K562 (cell line): ENCODE measurements around the gene MYO1E. TPM values are rescaled to one million over a fixed set of nuclear protein-coding genes. Genes with fewer than 3 reads are reported as not detected.

ENCODE experiments used
- ATAC-seq: fragments of 200-7000 bp; cut with Tn5 transposase; 3 replicates; pipeline ENCODE4 v1.9.1; 2020; ENCODE audit warnings: moderate library complexity
- BruUV-seq: library from RNA; stranded (reverse); fragments of 400-500 nt; replicated peaks from 2 replicates; lab custom pipeline; 2021; lab: Mats Ljungman, UMichigan
- CTCF ChIA-PET: fragments of 300-600 bp; formaldehyde crosslinking; extraction: SDS; loops from one replicate; lab custom pipeline; 2021; ENCODE audit warnings: low intra/inter-chr PET ratio; lab: Yijun Ruan, JAX
- POLR2A ChIA-PET: fragments of 300-600, 350-650 bp; sonication (Branson Sonifier 250); formaldehyde crosslinking; extraction: SDS; loops from one replicate; lab custom pipeline; 2021; ENCODE audit warnings: antibody characterized with exemption, inconsistent platforms; lab: Yijun Ruan, JAX
- DNase-seq, 4 experiments: peaks; one replicate each; pipeline versions ENCODE4 v3.0.0 to v3.0.0-alpha.2; 2011 to 2018; ENCODE audit warnings: low spot score in 3 of 4, mixed read lengths in 3 of 4; ENCODE audit errors: extremely low read depth in 1 of 4
- FAIRE-seq: peaks from 2 replicates; lab custom pipeline; 2011; peaks lifted over from hg19 to GRCh38; lab: Jason Lieb, UNC
- H2AFZ ChIP-seq: 2 replicates; pipeline ENCODE4 v1.6.0; 2011; ENCODE audit warnings: low read depth, low read length, control low read depth, inconsistent platforms
- H3K27ac ChIP-seq: fragments of 200-600 bp; 3 replicates; pipeline ENCODE4 v1.8.0; 2011; ENCODE audit warnings: low read depth, mild to moderate bottlenecking, control low read depth, inconsistent platforms, low read length, moderate library complexity, mixed read lengths; ENCODE audit errors: extremely low read depth
- H3K27me3 ChIP-seq, 2 experiments: fragments of 300-600 bp in 1 of 2; 2 replicates in 1 of 2; 3 replicates in 1 of 2; pipeline versions ENCODE4 v1.6.0 to v1.8.0; 2011; ENCODE audit warnings: inconsistent platforms in 2 of 2, low read length in 2 of 2, mild to moderate bottlenecking in 1 of 2, mixed read lengths in 1 of 2, moderate library complexity in 1 of 2; ENCODE audit not compliant: control insufficient read depth in 2 of 2, insufficient read depth in 2 of 2
- H3K36me3 ChIP-seq: fragments of 300-600 bp; 3 replicates; pipeline ENCODE4 v1.8.0; 2011; ENCODE audit warnings: mild to moderate bottlenecking, low read length, inconsistent platforms; ENCODE audit not compliant: control insufficient read depth, insufficient read depth
- H3K4me1 ChIP-seq, 2 experiments: fragments of 200-600 bp in 1 of 2; replicated peaks in 1 of 2; 2 replicates in 1 of 2; 3 replicates in 1 of 2; pipeline versions ENCODE4 v1.5.1 to v1.8.0; 2011; ENCODE audit warnings: inconsistent platforms in 2 of 2, low read length in 2 of 2, mild to moderate bottlenecking in 1 of 2, mixed read lengths in 1 of 2, moderate library complexity in 1 of 2; ENCODE audit not compliant: control insufficient read depth in 2 of 2, insufficient read depth in 2 of 2
- H3K4me2 ChIP-seq: 2 replicates; pipeline ENCODE4 v1.6.1; 2011; ENCODE audit warnings: low read length, control low read depth, inconsistent platforms, mixed read lengths; ENCODE audit not compliant: insufficient read depth
- H3K4me3 ChIP-seq: fragments of 200-600 bp; sonication (generic), shearing (Covaris generic); 2 replicates; pipeline ENCODE4 v1.5.1; 2016; ENCODE audit warnings: control low read depth, inconsistent platforms
- H3K79me2 ChIP-seq: fragments of 200-600 bp; 3 replicates; pipeline ENCODE4 v1.8.0; 2011; ENCODE audit warnings: low read length, inconsistent platforms; ENCODE audit not compliant: control insufficient read depth, insufficient read depth
- H3K9ac ChIP-seq, 2 experiments: 2 replicates each; pipeline versions ENCODE4 v1.6.0 to v1.6.1; 2011; ENCODE audit warnings: low read depth in 2 of 2, low read length in 2 of 2, control low read depth in 1 of 2, inconsistent platforms in 1 of 2, mild to moderate bottlenecking in 1 of 2, mixed read lengths in 1 of 2; ENCODE audit not compliant: insufficient read depth in 1 of 2
- H3K9me1 ChIP-seq: one replicate; pipeline ENCODE4 v1.6.0; 2011; ENCODE audit warnings: inconsistent platforms, mild to moderate bottlenecking, low read length, moderate library complexity; ENCODE audit not compliant: control insufficient read depth, insufficient read depth
- H3K9me3 ChIP-seq: replicated peaks from 2 replicates; pipeline ENCODE4 v1.5.1; 2011; ENCODE audit warnings: low read depth, low read length, inconsistent platforms; ENCODE audit not compliant: control insufficient read depth, insufficient read depth
- H4K20me1 ChIP-seq: replicated peaks from 2 replicates; pipeline ENCODE4 v1.6.1; 2011; ENCODE audit warnings: low read length, inconsistent platforms, mixed read lengths; ENCODE audit not compliant: control insufficient read depth, insufficient read depth
- ARID2 ChIP-seq: fragments of 450-650 bp; IDR thresholded peaks from 2 replicates; pipeline ENCODE4 v1.6.1; 2017; ENCODE audit warnings: antibody characterized with exemption, mild to moderate bottlenecking
- CBX5 ChIP-seq: IDR thresholded peaks from 2 replicates; pipeline ENCODE4 v1.6.1; 2014; ENCODE audit warnings: low read depth, borderline replicate concordance
- CTCFL ChIP-seq: IDR thresholded peaks from 2 replicates; pipeline ENCODE4 v1.6.1; 2011; ENCODE audit warnings: borderline replicate concordance, low read depth, mild to moderate bottlenecking, moderate library complexity, low read length; ENCODE audit not compliant: insufficient read depth, poor library complexity, severe bottlenecking
- ELK1 ChIP-seq: sonication (generic); formaldehyde crosslinking; IDR thresholded peaks from 2 replicates; pipeline ENCODE4 v1.8.1; 2022; ENCODE audit warnings: missing genetic modification reagents
- FOXO4 ChIP-seq: fragments of 450-650 bp; formaldehyde crosslinking; IDR thresholded peaks from 2 replicates; pipeline ENCODE4 v1.4.0; 2020; ENCODE audit warnings: mild to moderate bottlenecking, moderate library complexity
- HDAC3 ChIP-seq: fragments of 450-650 bp; IDR thresholded peaks from 2 replicates; pipeline ENCODE4 v1.6.1; 2018; ENCODE audit warnings: borderline replicate concordance, mild to moderate bottlenecking, moderate library complexity; ENCODE audit not compliant: partially characterized antibody
- HLTF ChIP-seq: fragments of 450-650 bp; IDR thresholded peaks from 2 replicates; pipeline ENCODE4 v1.6.1; 2016
- KAT8 ChIP-seq: fragments of 450-650 bp; IDR thresholded peaks from 2 replicates; pipeline ENCODE4 v1.6.1; 2016; ENCODE audit warnings: low read depth, mild to moderate bottlenecking
- LCOR ChIP-seq: sonication (generic); formaldehyde crosslinking; IDR thresholded peaks from 2 replicates; pipeline ENCODE4 v1.8.0; 2022; ENCODE audit warnings: mild to moderate bottlenecking, missing genetic modification reagents
- MAFF ChIP-seq: IDR thresholded peaks from 2 replicates; pipeline ENCODE4 v1.6.1; 2012; ENCODE audit warnings: low read length, improper control_type of control experiment
- NFE2 ChIP-seq: IDR thresholded peaks from 2 replicates; pipeline ENCODE4 v1.6.1; 2014; ENCODE audit warnings: antibody characterized with exemption, low read depth
- PHF20 ChIP-seq: fragments of 450-650 bp; IDR thresholded peaks from 2 replicates; pipeline ENCODE4 v1.6.1; 2018; ENCODE audit not compliant: partially characterized antibody
- RBBP5 ChIP-seq: fragments of 200-600 bp; sonication (generic); IDR thresholded peaks from 2 replicates; pipeline ENCODE4 v1.6.1; 2012; ENCODE audit warnings: borderline replicate concordance, mild to moderate bottlenecking, low read length, control low read depth, inconsistent platforms; ENCODE audit not compliant: insufficient read depth, poor library complexity, severe bottlenecking
- SAP30 ChIP-seq: fragments of 200-600 bp; sonication (generic); IDR thresholded peaks from 2 replicates; pipeline ENCODE4 v1.6.1; 2012; ENCODE audit warnings: borderline replicate concordance, low read depth, mild to moderate bottlenecking, moderate library complexity, low read length, control low read depth, inconsistent platforms; ENCODE audit not compliant: insufficient read depth, poor library complexity, severe bottlenecking
- SREBF1 ChIP-seq: fragments of 150-350 bp; IDR thresholded peaks from 2 replicates; pipeline ENCODE4 v1.6.1; 2014; ENCODE audit warnings: antibody characterized with exemption, low read depth, low read length, borderline replicate concordance
- SRSF7 ChIP-seq: fragments of 200-400 bp; formaldehyde crosslinking; optimal IDR thresholded peaks from 2 replicates; pipeline ENCODE3; 2017; ENCODE audit warnings: mild to moderate bottlenecking, low read depth, low read length
- ZFP36 ChIP-seq: fragments of 150-350 bp; IDR thresholded peaks from 2 replicates; pipeline ENCODE4 v1.6.1; 2018; ENCODE audit warnings: low read length, low read depth; ENCODE audit not compliant: partially characterized antibody
- ZKSCAN8 ChIP-seq: fragments of 200-800 bp; sonication (Bioruptor generic); IDR thresholded peaks from 2 replicates; pipeline ENCODE4 v1.6.1; 2016; ENCODE audit warnings: missing genetic modification characterization, missing compliant biosample characterization
- WGBS: fragments of 100-300 bp; shearing (Covaris generic); methylation state at CpG from one replicate; pipeline ENCODE4 v1.1.6; 2016; ENCODE audit warnings: low coverage, mixed read lengths; ENCODE audit not compliant: insufficient coverage; ENCODE audit errors: missing lambda C conversion rate; 5-methylcytosine and 5-hydroxymethylcytosine counted together
- in situ Hi-C: fragments of 300-500 bp; cut with MboI; formaldehyde crosslinking; loops from 4 replicates; pipeline ENCODE4 v1.15.0; 2018; ENCODE audit warnings: inconsistent platforms, mixed read lengths
- intact Hi-C: fragments of 100-400 bp; cut with micrococcal nuclease; formaldehyde crosslinking; loops from 2 replicates; pipeline ENCODE4 v1.14.2; 2022
- polyA plus RNA-seq, 8 experiments: library from polyadenylated mRNA; depleted of rRNA in 4 of 8; stranded (reverse) in 5 of 8; unstranded in 3 of 8; fragments of >200 nt; fragmentation: Nextera tagmentation in 2 of 8; fragmentation: Illumina TruSeq in 1 of 8; extraction: Ambion mirVana in 2 of 8; extraction: Trizol in 1 of 8; gene quantifications; 2 replicates each; pipeline versions ENCODE4 v1.2.1 to v1.2.3, GENCODE V29; 2011 to 2014; ENCODE audit warnings: inconsistent platforms in 1 of 8, missing spikeins in 1 of 8
- total RNA-seq, 7 experiments: library from RNA; depleted of rRNA in 6 of 7; stranded (reverse); fragments of >200 nt in 6 of 7; fragmentation: Illumina TruSeq in 2 of 7; extraction: Trizol in 2 of 7; gene quantifications; 2 replicates each; pipeline versions ENCODE4 v1.2.1 to v1.2.3, GENCODE V29; 2011 to 2021; ENCODE audit warnings: low replicate concordance in 1 of 7

Gene MYO1E
- total and polyA plus RNA-seq, 9 of the 15 experiments (the other 6 are each of a cell fraction or from before 2014, with no cell fraction given), result under 0.01 to 0.44 (median 0.01) TPM; not detected in 6

- H3K4me3 ChIP-seq, result no peak overlapping the region
- H3K27me3 ChIP-seq, result no peaks in the 10 kb centered on the region
- ChIA-PET CTCF (no interaction called here), POLR2A (interaction anchor here (0.6 to 4.4 kb wide), 4 partner anchors 13 to 889 kb away, joined by 3 to 27 read pairs (median 4); partner anchors contain the start of gene CCNB2)
- no peak overlapping the region for H3K27ac ChIP-seq
- no peak for ATAC-seq
- H3K4me1 ChIP-seq, result no peaks in the 10 kb centered on the region
- no peaks in the 10 kb centered on the region; the same call in 1 of the 2 replicates for H4K20me1 ChIP-seq
- TF ChIP-seq HLTF, result no peak
- no peak for TF ChIP-seq PHF20
- TF ChIP-seq SREBF1, result no peak
- no peak for TF ChIP-seq FOXO4 (CRISPR knock-in tag)
- TF ChIP-seq SAP30, result no peak
- TF ChIP-seq CTCFL, result no peak
- no peak for TF ChIP-seq HDAC3
- TF ChIP-seq ARID2, result no peak
- no peak for TF ChIP-seq NFE2
- no peak for TF ChIP-seq MAFF
- no peak for TF ChIP-seq KAT8
- TF ChIP-seq RBBP5, result no peak
- no peak for TF ChIP-seq ELK1 (CRISPR knock-in tag)
- TF ChIP-seq LCOR (CRISPR knock-in tag), result no peak
- no peak for TF ChIP-seq ZFP36
- TF ChIP-seq CBX5, result no peak
- TF ChIP-seq ZKSCAN8 (CRISPR knock-in tag), result no peak
- TF ChIP-seq SRSF7, result no peak
- H3K36me3 ChIP-seq, result peaks cover 89% of the 10 kb centered on the region
- H3K79me2 ChIP-seq, result no peaks in the 10 kb centered on the region
- H3K4me2 ChIP-seq, result no peak overlapping the region
- no TSS peak for BruUV-seq
- intact Hi-C loops, result no loop called here
- H3K9me1 ChIP-seq, result no peaks in the 10 kb centered on the region
- DNase-seq, result no peak
- FAIRE-seq, result no peak
- WGBS, result 94% methylated on average over 5 of the region's 5 CpGs
- H2AFZ ChIP-seq, result no peak overlapping the region
- H3K9ac ChIP-seq, result no peak overlapping the region
- in situ Hi-C loops, result no loop called here
- H3K9me3 ChIP-seq, result no peaks in the 10 kb centered on the region
These were observed 253.0 kb downstream of the MYO1E start for GRCh38 chr15:59119625-59120024.
